GM19328 (cell line): ENCODE results near the gene RIOX2.

Experiments
- ATAC-seq: cut with Tn5 transposase; IDR thresholded peaks from one replicate; pipeline ENCODE4 v1.9.1; 2021; ENCODE audit warnings: mild to moderate bottlenecking, moderate library complexity; ENCODE audit not compliant: unreplicated experiment

Gene RIOX2

GRCh38 chr3:97990624-97991292 lies 18.5 kb upstream of the RIOX2 start:
- no peak for ATAC-seq

GRCh38 chr3:97988784-97989568 lies 16.7 kb upstream of the RIOX2 start:
- ATAC-seq = no peak

GRCh38 chr3:97987306-97987705 lies 15.1 kb upstream of the RIOX2 start:
- ATAC-seq = no peak

GRCh38 chr3:97983933-97984491 lies 11.8 kb upstream of the RIOX2 start:
- ATAC-seq = no peak

GRCh38 chr3:97981886-97982285 lies 9.7 kb upstream of the RIOX2 start:
- no peak for ATAC-seq

- no peak for ATAC-seq
Observed at GRCh38 chr3:97979610-97980009, 7.4 kb upstream of the RIOX2 start.

GRCh38 chr3:97975466-97975865 lies 3.2 kb upstream of the RIOX2 start:
- no peak for ATAC-seq

- ATAC-seq = no peak
Observed at GRCh38 chr3:97974996-97975395, 2.8 kb upstream of the RIOX2 start.

GRCh38 chr3:97972976-97973375 lies 745 bp upstream of the RIOX2 start:
- no peak for ATAC-seq

GRCh38 chr3:97970956-97971620 lies 1.1 kb downstream of the RIOX2 start:
- ATAC-seq = no peak

GRCh38 chr3:97970156-97970555 lies 2.1 kb downstream of the RIOX2 start:
- ATAC-seq = no peak

- ATAC-seq = no peak
Observed at GRCh38 chr3:97969541-97969940, 2.7 kb downstream of the RIOX2 start.

- ATAC-seq = no peak
Observed at GRCh38 chr3:97968376-97968775, 3.9 kb downstream of the RIOX2 start.

GRCh38 chr3:97967966-97968365 lies 4.3 kb downstream of the RIOX2 start:
- no peak for ATAC-seq

- no peak for ATAC-seq
Observed at GRCh38 chr3:97960993-97961766, 11.1 kb downstream of the RIOX2 start.

- ATAC-seq = no peak
Observed at GRCh38 chr3:97960551-97960950, 11.7 kb downstream of the RIOX2 start.

GRCh38 chr3:97959872-97960271 lies 12.4 kb downstream of the RIOX2 start:
- ATAC-seq = no peak

- no peak for ATAC-seq
Observed at GRCh38 chr3:97958796-97959195, 13.4 kb downstream of the RIOX2 start.

- no peak for ATAC-seq
Observed at GRCh38 chr3:97958396-97958795, 13.8 kb downstream of the RIOX2 start.

GRCh38 chr3:97957617-97958311 lies 14.5 kb downstream of the RIOX2 start:
- ATAC-seq = no peak
